HG02798 (cell line): ENCODE measurements around the gene HNRNPM.
"Not testable (repeated sequence)": the region's sequence is repeated elsewhere in the genome, so short reads cannot be mapped to it uniquely, and the experiment has no call there.

Source experiments
- ATAC-seq: cut with Tn5 transposase; IDR thresholded peaks from one replicate; pipeline ENCODE4 v1.9.1; 2021; ENCODE audit warnings: mild to moderate bottlenecking; ENCODE audit not compliant: unreplicated experiment, poor library complexity

Gene HNRNPM

GRCh38 chr19:8444677-8445487, at the start of gene HNRNPM:
Gene HNRNPM, plus strand, starts transcription at chr19:8444975. Its CDS starts 24 bp downstream, at chr19:8444999.
- peak; percentile 94 for ATAC-seq

- ATAC-seq: no peak
Observed at GRCh38 chr19:8395621-8396082, 49.1 kb upstream of the HNRNPM start.

GRCh38 chr19:8396185-8396562, 48.6 kb upstream of the HNRNPM start:
- ATAC-seq: no peak

- peak; percentile 48 for ATAC-seq
Observed at GRCh38 chr19:8396563-8397203, 48.1 kb upstream of the HNRNPM start.

- no peak for ATAC-seq
Observed at GRCh38 chr19:8397271-8397670, 47.5 kb upstream of the HNRNPM start.

GRCh38 chr19:8397746-8398310, 46.9 kb upstream of the HNRNPM start:
- ATAC-seq: no peak

GRCh38 chr19:8398311-8398771, 46.4 kb upstream of the HNRNPM start:
- ATAC-seq: no peak

- ATAC-seq: no peak
Observed at GRCh38 chr19:8399681-8400188, 45.0 kb upstream of the HNRNPM start.

- no peak for ATAC-seq
Observed at GRCh38 chr19:8401981-8402411, 42.8 kb upstream of the HNRNPM start.

GRCh38 chr19:8403098-8403819, 41.5 kb upstream of the HNRNPM start:
- ATAC-seq: no peak

GRCh38 chr19:8403820-8404109, 41.0 kb upstream of the HNRNPM start:
- ATAC-seq: no peak

GRCh38 chr19:8404391-8405151, 40.2 kb upstream of the HNRNPM start:
- no peak for ATAC-seq

GRCh38 chr19:8410718-8411117, 34.1 kb upstream of the HNRNPM start:
- not testable (repeated sequence) for ATAC-seq

GRCh38 chr19:8412783-8413628, 31.8 kb upstream of the HNRNPM start, which contains the start of gene MARCHF2:
Gene MARCHF2, plus strand, starts transcription at chr19:8413305. Its CDS starts 8,536 bp downstream, at chr19:8421841.
- peak; percentile 100 for ATAC-seq

- no peak for ATAC-seq
Observed at GRCh38 chr19:8413629-8413995, 31.2 kb upstream of the HNRNPM start.

GRCh38 chr19:8416796-8417195, 28.0 kb upstream of the HNRNPM start:
- no peak for ATAC-seq

GRCh38 chr19:8421484-8422461, 23.0 kb upstream of the HNRNPM start:
- ATAC-seq: no peak

GRCh38 chr19:8423817-8424223, 21.0 kb upstream of the HNRNPM start:
- no peak for ATAC-seq
